GM23338 (cell line): ENCODE measurements around the gene GNB1. TPM values are rescaled to one million over a fixed set of nuclear protein-coding genes. Genes with fewer than 3 reads are reported as not detected.

Experiments
- ATAC-seq: fragments of 200-7000 bp; cut with Tn5 transposase; 3 replicates; pipeline ENCODE4 v1.9.1; 2020
- DNase-seq: peaks from one replicate; pipeline ENCODE4 v3.0.0-alpha.2; 2015; ENCODE audit warnings: low spot score
- H2AFZ ChIP-seq: fragments of 200-600 bp; sonication (generic); 2 replicates; pipeline ENCODE4 v1.8.0; 2016; ENCODE audit warnings: antibody characterized with exemption, mild to moderate bottlenecking, moderate library complexity
- H3F3A ChIP-seq: fragments of 200-600 bp; sonication (generic); replicated peaks from 2 replicates; pipeline ENCODE4 v1.8.0; 2017; ENCODE audit warnings: antibody characterized with exemption, mixed run types, low read depth
- H3K27ac ChIP-seq: fragments of 200-600 bp; sonication (generic); 2 replicates; pipeline ENCODE4 v1.6.1; 2016; ENCODE audit warnings: low read depth
- H3K27me3 ChIP-seq: fragments of 200-600 bp; sonication (generic); 2 replicates; pipeline ENCODE4 v1.8.0; 2016; ENCODE audit warnings: mild to moderate bottlenecking, mixed run types, moderate library complexity; ENCODE audit not compliant: insufficient read depth
- H3K36me3 ChIP-seq: fragments of 200-600 bp; sonication (generic); 2 replicates; pipeline ENCODE4 v1.8.0; 2016; ENCODE audit warnings: mild to moderate bottlenecking; ENCODE audit not compliant: insufficient read depth
- H3K4me1 ChIP-seq: fragments of 200-600 bp; sonication (generic); 2 replicates; pipeline ENCODE4 v1.8.0; 2016; ENCODE audit warnings: mild to moderate bottlenecking, moderate library complexity; ENCODE audit not compliant: insufficient read depth
- H3K4me2 ChIP-seq: fragments of 200-600 bp; sonication (generic); 2 replicates; pipeline ENCODE4 v1.7.1; 2017; ENCODE audit warnings: mixed run types
- H3K4me3 ChIP-seq: fragments of 200-600 bp; sonication (generic); 2 replicates; pipeline ENCODE4 v1.6.1; 2016; ENCODE audit warnings: mixed run types
- H3K79me2 ChIP-seq: fragments of 200-600 bp; sonication (generic); replicated peaks from 2 replicates; pipeline ENCODE4 v1.8.0; 2017; ENCODE audit warnings: mild to moderate bottlenecking; ENCODE audit not compliant: insufficient read depth
- H3K9me2 ChIP-seq: fragments of 200-600 bp; sonication (generic); 2 replicates; pipeline ENCODE4 v1.8.0; 2017; ENCODE audit not compliant: insufficient read depth
- H4K20me1 ChIP-seq: fragments of 200-600 bp; sonication (generic); replicated peaks from 2 replicates; pipeline ENCODE4 v1.8.0; 2017; ENCODE audit warnings: mild to moderate bottlenecking; ENCODE audit not compliant: insufficient read depth
- H3K27ac Mint-ChIP-seq: 2 replicates; pipeline ENCODE4 v1.8.0; 2020; ENCODE audit warnings: inconsistent platforms, mild to moderate bottlenecking, moderate library complexity, mixed read lengths
- H3K27me3 Mint-ChIP-seq: 3 replicates; pipeline ENCODE4 v1.8.0; 2022; ENCODE audit warnings: low read depth, mild to moderate bottlenecking, moderate library complexity, mixed read lengths, inconsistent platforms; ENCODE audit not compliant: insufficient read depth, poor library complexity
- H3K36me3 Mint-ChIP-seq: 3 replicates; pipeline ENCODE4 v1.8.0; 2021; ENCODE audit warnings: low read depth, mild to moderate bottlenecking, inconsistent platforms, moderate library complexity, mixed read lengths
- H3K4me1 Mint-ChIP-seq: 3 replicates; pipeline ENCODE4 v1.8.0; 2020; ENCODE audit warnings: mild to moderate bottlenecking, inconsistent platforms, mixed read lengths
- H3K4me3 Mint-ChIP-seq: 3 replicates; pipeline ENCODE4 v1.8.0; 2021; ENCODE audit warnings: moderate library complexity, mild to moderate bottlenecking, inconsistent platforms, mixed read lengths
- H3K9me3 Mint-ChIP-seq: 3 replicates; pipeline ENCODE4 v1.8.0; 2020; ENCODE audit warnings: moderate library complexity, mild to moderate bottlenecking, inconsistent platforms, mixed read lengths
- EZH2 ChIP-seq: fragments of 200-600 bp; sonication (generic); IDR thresholded peaks from one replicate; pipeline ENCODE4 v1.8.0; 2017; ENCODE audit warnings: antibody characterized with exemption, mild to moderate bottlenecking, low read depth; ENCODE audit not compliant: unreplicated experiment
- EZH2phosphoT487 ChIP-seq: fragments of 200-600 bp; sonication (generic); IDR thresholded peaks from one replicate; pipeline ENCODE4 v1.8.1; 2018; ENCODE audit warnings: antibody characterized with exemption; ENCODE audit not compliant: unreplicated experiment
- JUNB ChIP-seq: IDR thresholded peaks from one replicate; pipeline ENCODE4 v1.6.1; 2016; ENCODE audit warnings: antibody characterized with exemption; ENCODE audit not compliant: unreplicated experiment
- NANOG ChIP-seq: IDR thresholded peaks from 2 replicates; pipeline ENCODE4 v1.6.1; 2016; ENCODE audit warnings: antibody characterized with exemption, borderline replicate concordance
- POLR2AphosphoS5 ChIP-seq: IDR thresholded peaks from 2 replicates; pipeline ENCODE4 v1.6.1; 2016; ENCODE audit warnings: antibody characterized with exemption, low read depth
- STAT1 ChIP-seq: IDR thresholded peaks from one replicate; pipeline ENCODE4 v1.6.1; 2016; ENCODE audit warnings: antibody characterized with exemption; ENCODE audit not compliant: unreplicated experiment
- ZNF114 ChIP-seq: fragments of 250-450 bp; sonication (Bioruptor Pico); IDR thresholded peaks from 2 replicates; pipeline ENCODE4 v1.5.0; 2020; ENCODE audit warnings: mild to moderate bottlenecking, moderate library complexity
- polyA plus RNA-seq: library from polyadenylated mRNA; unstranded; fragments of >200 nt; fragmentation: Nextera tagmentation; extraction: Ambion mirVana; gene quantifications from 2 replicates; pipeline ENCODE4 v1.2.1, GENCODE V29; 2016
- total RNA-seq: library from RNA; depleted of rRNA; stranded (reverse); fragments of >200 nt; shearing (Covaris generic); gene quantifications from 2 replicates; pipeline ENCODE4 v1.2.3, GENCODE V29; 2014
- TF ChIP-seq, protein P1 (sequence below): IDR thresholded peaks from 2 replicates; pipeline ENCODE4 v1.6.1; 2016; ENCODE audit warnings: antibody characterized with exemption
- TF ChIP-seq, protein P2 (sequence below): IDR thresholded peaks from one replicate; pipeline ENCODE4 v1.6.1; 2018; ENCODE audit warnings: antibody characterized with exemption; ENCODE audit not compliant: unreplicated experiment

GNB1 gene
- total and polyA plus RNA-seq, 2 experiments from 2014 or later = 65.4 to 138 TPM

DNA sequence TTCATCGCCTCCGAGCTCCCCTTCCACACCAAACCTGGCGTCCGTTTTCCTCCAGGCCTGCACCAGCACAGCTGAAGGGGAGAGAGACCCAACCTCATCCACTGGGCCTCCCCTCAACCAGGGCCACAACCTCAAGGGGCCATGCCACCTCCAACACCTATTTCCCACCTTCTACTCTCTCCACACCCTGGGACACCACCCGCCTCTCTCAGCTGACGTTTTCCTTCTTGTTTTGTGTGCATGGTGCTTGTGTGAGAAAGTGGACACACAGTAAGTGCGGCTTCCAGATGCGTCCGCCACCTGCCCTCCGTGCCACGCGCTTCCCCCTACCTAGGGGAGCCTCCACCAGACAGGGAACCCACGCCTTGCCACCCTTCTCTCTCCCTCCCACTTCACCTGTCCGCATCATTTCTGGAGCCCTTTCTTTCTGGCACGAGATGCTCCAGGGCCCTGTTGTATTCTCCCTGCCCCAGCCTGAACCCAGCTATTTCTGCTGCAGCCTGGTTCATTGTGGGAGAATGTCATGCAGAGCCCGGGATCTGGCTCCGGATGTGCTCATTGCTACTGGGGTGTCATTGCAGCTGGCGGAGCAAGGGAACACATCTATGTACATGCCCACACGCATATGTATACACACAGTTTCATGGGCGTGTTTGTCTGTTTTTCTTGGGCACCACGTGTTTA is 1.3 kb upstream of the GNB1 start:
- no peak for TF ChIP-seq POLR2AphosphoS5
- Histone ChIP-seq H3K4me1 (peaks cover 31% of the 10 kb centered on the region), H3K4me2 (peak overlapping the region; percentile 86), H3K36me3 (no peaks in the 10 kb centered on the region), H3K9me2 (no peaks in the 10 kb centered on the region), H3K79me2 (peaks cover 39% of the 10 kb centered on the region), H3K4me3 (peak overlapping the region; percentile 58), H3F3A (peaks cover 15% of the 10 kb centered on the region), H3K27ac (no peak overlapping the region), H2AFZ (no peak overlapping the region), H4K20me1 (peaks cover 21% of the 10 kb centered on the region), H3K27me3 (no peaks in the 10 kb centered on the region)
- peaks cover 48% of the 10 kb centered on the region for H3K4me1 Mint-ChIP-seq
- ATAC-seq (no peak), DNase-seq (no peak)
- H3K9me3 Mint-ChIP-seq = no peaks in the 10 kb centered on the region; the same call in 2 of the 3 replicates
- H3K36me3 Mint-ChIP-seq = peaks cover 6% of the 10 kb centered on the region; the same call in 2 of the 3 replicates
- H3K4me3 Mint-ChIP-seq = peak overlapping the region; percentile 73
- peaks cover 11% of the 10 kb centered on the region for H3K27me3 Mint-ChIP-seq
- 0 out of 2 replicates have a peak overlapping the region, but pooled peaks have one; percentile 24 for H3K27ac Mint-ChIP-seq

DNA sequence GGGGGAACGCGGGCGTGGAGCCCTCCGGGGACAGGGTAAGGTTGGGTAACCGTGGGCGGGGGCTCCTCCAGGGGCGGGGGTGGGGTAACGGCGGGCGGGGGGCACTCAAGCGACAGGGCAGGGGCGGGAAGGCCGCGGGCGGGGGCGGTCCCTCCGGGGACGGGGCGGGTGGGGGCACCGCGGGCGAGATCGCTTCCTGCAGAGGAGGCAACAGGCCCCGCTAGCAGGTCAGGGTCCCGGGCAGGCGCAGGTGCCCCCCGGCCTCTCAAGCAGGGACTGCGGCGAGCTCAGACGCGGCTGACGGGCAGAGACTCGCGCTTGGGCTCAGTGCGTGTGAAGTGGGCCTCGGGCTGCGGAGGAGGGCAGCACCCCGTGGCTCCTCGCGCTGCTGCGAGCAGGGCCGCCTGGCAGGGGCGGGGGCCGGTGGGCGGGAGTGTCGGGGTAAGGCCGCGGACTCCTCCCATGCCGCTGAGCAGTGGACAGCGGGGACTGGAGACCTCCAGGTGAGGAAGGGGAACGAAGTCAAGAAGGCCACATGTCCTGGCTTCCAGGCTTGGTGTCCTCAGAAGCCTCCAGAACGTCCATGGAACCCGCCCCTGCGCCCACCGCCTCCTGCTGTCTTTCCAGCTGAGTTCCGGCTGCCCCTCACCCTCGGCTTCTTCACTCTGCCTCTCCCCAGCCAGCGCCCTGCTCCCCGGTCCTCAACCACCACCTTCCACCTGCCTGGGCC is 627 bp upstream of the GNB1 start:
- Histone ChIP-seq H3K4me1 (peaks cover 34% of the 10 kb centered on the region), H3K4me2 (peak overlapping the region; percentile 86), H3K9me2 (no peaks in the 10 kb centered on the region), H3K36me3 (no peaks in the 10 kb centered on the region), H3K79me2 (peaks cover 46% of the 10 kb centered on the region), H4K20me1 (peaks cover 28% of the 10 kb centered on the region), H3K4me3 (peak overlapping the region; percentile 58), H3K27ac (no peak overlapping the region), H3K27me3 (no peaks in the 10 kb centered on the region), H2AFZ (no peak overlapping the region), H3F3A (peaks cover 15% of the 10 kb centered on the region)
- Mint-ChIP-seq H3K9me3 (no peaks in the 10 kb centered on the region; the same call in 2 of the 3 replicates), H3K36me3 (peaks cover 10% of the 10 kb centered on the region), H3K27ac (no peak overlapping the region), H3K4me3 (peak overlapping the region; percentile 73), H3K27me3 (peaks cover 11% of the 10 kb centered on the region), H3K4me1 (peaks cover 52% of the 10 kb centered on the region)
- ATAC-seq (peak; percentile 59), DNase-seq (peak; percentile 67)
- TF ChIP-seq POLR2AphosphoS5 (peak; percentile 56), STAT1 (no peak)

DNA sequence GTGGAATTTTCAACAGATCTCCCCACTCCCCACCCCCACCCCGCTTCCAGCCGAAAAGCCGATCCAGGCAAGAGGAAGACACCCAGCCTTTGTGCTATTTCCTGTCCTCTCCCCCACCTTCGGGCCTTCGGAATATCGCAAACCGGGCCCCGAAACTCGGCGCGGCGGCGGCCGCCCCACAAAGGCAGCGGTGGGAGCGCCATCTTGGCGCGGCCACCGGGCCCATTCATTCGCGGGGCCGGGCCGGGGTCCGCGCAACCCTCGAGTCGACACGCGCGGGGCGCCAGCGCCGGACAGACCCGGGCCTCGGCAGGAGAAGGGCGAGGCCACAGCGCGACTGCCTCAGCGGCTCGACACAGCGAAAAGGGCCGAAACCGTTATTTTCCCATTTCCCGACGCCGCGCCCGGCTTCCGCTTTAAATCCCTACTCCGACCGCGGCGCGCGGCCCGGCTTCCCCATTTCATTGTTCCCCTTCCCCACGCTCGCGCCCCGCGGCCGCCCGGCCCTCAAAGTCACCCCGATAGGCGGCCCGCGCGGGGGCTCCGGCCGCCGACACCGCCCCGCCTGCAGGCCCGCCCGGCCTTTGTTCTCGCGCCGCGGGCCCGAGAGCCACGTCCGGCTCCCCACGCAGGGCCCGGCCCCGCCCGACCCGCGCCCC is 911 bp downstream of the GNB1 start:
- no peak overlapping the region for H2AFZ ChIP-seq
- ATAC-seq = no peak; the same call in 2 of the 3 replicates
- H4K20me1 ChIP-seq = peaks cover 43% of the 10 kb centered on the region
- no peaks in the 10 kb centered on the region for H3K9me2 ChIP-seq
- H3K4me1 ChIP-seq = peaks cover 30% of the 10 kb centered on the region
- DNase-seq = peak; percentile 72
- Mint-ChIP-seq H3K4me1 (peaks cover 41% of the 10 kb centered on the region), H3K4me3 (peak overlapping the region; percentile 83), H3K36me3 (peaks cover 14% of the 10 kb centered on the region), H3K27me3 (peaks cover 9% of the 10 kb centered on the region), H3K9me3 (no peaks in the 10 kb centered on the region), H3K27ac (peak overlapping the region; percentile 88)
- H3F3A ChIP-seq = peaks cover 15% of the 10 kb centered on the region
- H3K4me2 ChIP-seq = peak overlapping the region; percentile 78
- H3K4me3 ChIP-seq = peak overlapping the region; percentile 70
- peak overlapping the region; percentile 90 for H3K27ac ChIP-seq
- peaks cover 61% of the 10 kb centered on the region for H3K79me2 ChIP-seq
- no peaks in the 10 kb centered on the region for H3K36me3 ChIP-seq
- no peaks in the 10 kb centered on the region for H3K27me3 ChIP-seq
- no peak for TF ChIP-seq JUNB
- TF ChIP-seq, protein P1, sequence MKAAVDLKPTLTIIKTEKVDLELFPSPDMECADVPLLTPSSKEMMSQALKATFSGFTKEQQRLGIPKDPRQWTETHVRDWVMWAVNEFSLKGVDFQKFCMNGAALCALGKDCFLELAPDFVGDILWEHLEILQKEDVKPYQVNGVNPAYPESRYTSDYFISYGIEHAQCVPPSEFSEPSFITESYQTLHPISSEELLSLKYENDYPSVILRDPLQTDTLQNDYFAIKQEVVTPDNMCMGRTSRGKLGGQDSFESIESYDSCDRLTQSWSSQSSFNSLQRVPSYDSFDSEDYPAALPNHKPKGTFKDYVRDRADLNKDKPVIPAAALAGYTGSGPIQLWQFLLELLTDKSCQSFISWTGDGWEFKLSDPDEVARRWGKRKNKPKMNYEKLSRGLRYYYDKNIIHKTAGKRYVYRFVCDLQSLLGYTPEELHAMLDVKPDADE = no peak
- TF ChIP-seq STAT1 = no peak
- TF ChIP-seq, protein P2, sequence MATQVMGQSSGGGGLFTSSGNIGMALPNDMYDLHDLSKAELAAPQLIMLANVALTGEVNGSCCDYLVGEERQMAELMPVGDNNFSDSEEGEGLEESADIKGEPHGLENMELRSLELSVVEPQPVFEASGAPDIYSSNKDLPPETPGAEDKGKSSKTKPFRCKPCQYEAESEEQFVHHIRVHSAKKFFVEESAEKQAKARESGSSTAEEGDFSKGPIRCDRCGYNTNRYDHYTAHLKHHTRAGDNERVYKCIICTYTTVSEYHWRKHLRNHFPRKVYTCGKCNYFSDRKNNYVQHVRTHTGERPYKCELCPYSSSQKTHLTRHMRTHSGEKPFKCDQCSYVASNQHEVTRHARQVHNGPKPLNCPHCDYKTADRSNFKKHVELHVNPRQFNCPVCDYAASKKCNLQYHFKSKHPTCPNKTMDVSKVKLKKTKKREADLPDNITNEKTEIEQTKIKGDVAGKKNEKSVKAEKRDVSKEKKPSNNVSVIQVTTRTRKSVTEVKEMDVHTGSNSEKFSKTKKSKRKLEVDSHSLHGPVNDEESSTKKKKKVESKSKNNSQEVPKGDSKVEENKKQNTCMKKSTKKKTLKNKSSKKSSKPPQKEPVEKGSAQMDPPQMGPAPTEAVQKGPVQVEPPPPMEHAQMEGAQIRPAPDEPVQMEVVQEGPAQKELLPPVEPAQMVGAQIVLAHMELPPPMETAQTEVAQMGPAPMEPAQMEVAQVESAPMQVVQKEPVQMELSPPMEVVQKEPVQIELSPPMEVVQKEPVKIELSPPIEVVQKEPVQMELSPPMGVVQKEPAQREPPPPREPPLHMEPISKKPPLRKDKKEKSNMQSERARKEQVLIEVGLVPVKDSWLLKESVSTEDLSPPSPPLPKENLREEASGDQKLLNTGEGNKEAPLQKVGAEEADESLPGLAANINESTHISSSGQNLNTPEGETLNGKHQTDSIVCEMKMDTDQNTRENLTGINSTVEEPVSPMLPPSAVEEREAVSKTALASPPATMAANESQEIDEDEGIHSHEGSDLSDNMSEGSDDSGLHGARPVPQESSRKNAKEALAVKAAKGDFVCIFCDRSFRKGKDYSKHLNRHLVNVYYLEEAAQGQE = no peak
- TF ChIP-seq ZNF114 = no peak
- no peak for TF ChIP-seq EZH2
- no peak for TF ChIP-seq NANOG
- no peak for TF ChIP-seq POLR2AphosphoS5
- no peak for TF ChIP-seq EZH2phosphoT487
